K562 (cell line): ENCODE results near the gene CNIH3. TPM values are rescaled to one million over a fixed set of nuclear protein-coding genes. Genes with fewer than 3 reads are reported as not detected.

Source experiments
- ATAC-seq: fragments of 200-7000 bp; cut with Tn5 transposase; 3 replicates; pipeline ENCODE4 v1.9.1; 2020; ENCODE audit warnings: moderate library complexity
- BruUV-seq: library from RNA; stranded (reverse); fragments of 400-500 nt; replicated peaks from 2 replicates; lab custom pipeline; 2021; lab: Mats Ljungman, UMichigan
- CTCF ChIA-PET: fragments of 300-600 bp; formaldehyde crosslinking; extraction: SDS; loops from one replicate; lab custom pipeline; 2021; ENCODE audit warnings: low intra/inter-chr PET ratio; lab: Yijun Ruan, JAX
- POLR2A ChIA-PET: fragments of 300-600, 350-650 bp; sonication (Branson Sonifier 250); formaldehyde crosslinking; extraction: SDS; loops from one replicate; lab custom pipeline; 2021; ENCODE audit warnings: antibody characterized with exemption, inconsistent platforms; lab: Yijun Ruan, JAX
- DNase-seq, 4 experiments: peaks; one replicate each; pipeline versions ENCODE4 v3.0.0 to v3.0.0-alpha.2; 2011 to 2018; ENCODE audit warnings: low spot score in 3 of 4, mixed read lengths in 3 of 4; ENCODE audit errors: extremely low read depth in 1 of 4
- FAIRE-seq: peaks from 2 replicates; lab custom pipeline; 2011; peaks lifted over from hg19 to GRCh38; lab: Jason Lieb, UNC
- H2AFZ ChIP-seq: 2 replicates; pipeline ENCODE4 v1.6.0; 2011; ENCODE audit warnings: low read depth, low read length, control low read depth, inconsistent platforms
- H3K27ac ChIP-seq: fragments of 200-600 bp; 3 replicates; pipeline ENCODE4 v1.8.0; 2011; ENCODE audit warnings: low read depth, mild to moderate bottlenecking, control low read depth, inconsistent platforms, low read length, moderate library complexity, mixed read lengths; ENCODE audit errors: extremely low read depth
- H3K27me3 ChIP-seq, 2 experiments: fragments of 300-600 bp in 1 of 2; 2 replicates in 1 of 2; 3 replicates in 1 of 2; pipeline versions ENCODE4 v1.6.0 to v1.8.0; 2011; ENCODE audit warnings: inconsistent platforms in 2 of 2, low read length in 2 of 2, mild to moderate bottlenecking in 1 of 2, mixed read lengths in 1 of 2, moderate library complexity in 1 of 2; ENCODE audit not compliant: control insufficient read depth in 2 of 2, insufficient read depth in 2 of 2
- H3K36me3 ChIP-seq: fragments of 300-600 bp; 3 replicates; pipeline ENCODE4 v1.8.0; 2011; ENCODE audit warnings: mild to moderate bottlenecking, low read length, inconsistent platforms; ENCODE audit not compliant: control insufficient read depth, insufficient read depth
- H3K4me1 ChIP-seq, 2 experiments: fragments of 200-600 bp in 1 of 2; replicated peaks in 1 of 2; 2 replicates in 1 of 2; 3 replicates in 1 of 2; pipeline versions ENCODE4 v1.5.1 to v1.8.0; 2011; ENCODE audit warnings: inconsistent platforms in 2 of 2, low read length in 2 of 2, mild to moderate bottlenecking in 1 of 2, mixed read lengths in 1 of 2, moderate library complexity in 1 of 2; ENCODE audit not compliant: control insufficient read depth in 2 of 2, insufficient read depth in 2 of 2
- H3K4me2 ChIP-seq: 2 replicates; pipeline ENCODE4 v1.6.1; 2011; ENCODE audit warnings: low read length, control low read depth, inconsistent platforms, mixed read lengths; ENCODE audit not compliant: insufficient read depth
- H3K4me3 ChIP-seq: fragments of 200-600 bp; sonication (generic), shearing (Covaris generic); 2 replicates; pipeline ENCODE4 v1.5.1; 2016; ENCODE audit warnings: control low read depth, inconsistent platforms
- H3K79me2 ChIP-seq: fragments of 200-600 bp; 3 replicates; pipeline ENCODE4 v1.8.0; 2011; ENCODE audit warnings: low read length, inconsistent platforms; ENCODE audit not compliant: control insufficient read depth, insufficient read depth
- H3K9ac ChIP-seq, 2 experiments: 2 replicates each; pipeline versions ENCODE4 v1.6.0 to v1.6.1; 2011; ENCODE audit warnings: low read depth in 2 of 2, low read length in 2 of 2, control low read depth in 1 of 2, inconsistent platforms in 1 of 2, mild to moderate bottlenecking in 1 of 2, mixed read lengths in 1 of 2; ENCODE audit not compliant: insufficient read depth in 1 of 2
- H3K9me1 ChIP-seq: one replicate; pipeline ENCODE4 v1.6.0; 2011; ENCODE audit warnings: inconsistent platforms, mild to moderate bottlenecking, low read length, moderate library complexity; ENCODE audit not compliant: control insufficient read depth, insufficient read depth
- H3K9me3 ChIP-seq: replicated peaks from 2 replicates; pipeline ENCODE4 v1.5.1; 2011; ENCODE audit warnings: low read depth, low read length, inconsistent platforms; ENCODE audit not compliant: control insufficient read depth, insufficient read depth
- H4K20me1 ChIP-seq: replicated peaks from 2 replicates; pipeline ENCODE4 v1.6.1; 2011; ENCODE audit warnings: low read length, inconsistent platforms, mixed read lengths; ENCODE audit not compliant: control insufficient read depth, insufficient read depth
- MTF1 ChIP-seq: fragments of 250-450 bp; sonication (Bioruptor Pico); IDR thresholded peaks from 2 replicates; pipeline ENCODE4 v1.9.0; 2021; ENCODE audit warnings: moderate library complexity, mild to moderate bottlenecking, inconsistent platforms, borderline replicate concordance
- MYBL2 ChIP-seq, 2 experiments: fragments of 450-650 bp in 1 of 2; sonication (generic) in 1 of 2; formaldehyde crosslinking in 1 of 2; IDR thresholded peaks; 2 replicates each; pipeline versions ENCODE4 v1.6.1 to v1.8.1; 2017 to 2022; ENCODE audit warnings: borderline replicate concordance in 1 of 2, inconsistent platforms in 1 of 2, low read depth in 1 of 2, mild to moderate bottlenecking in 1 of 2, missing genetic modification reagents in 1 of 2, moderate library complexity in 1 of 2
- NCOA1 ChIP-seq: fragments of 450-650 bp; IDR thresholded peaks from 2 replicates; pipeline ENCODE4 v1.6.1; 2016; ENCODE audit warnings: low read depth
- NR1H2 ChIP-seq: sonication (generic); formaldehyde crosslinking; IDR thresholded peaks from 2 replicates; pipeline ENCODE4 v1.4.0; 2020; ENCODE audit warnings: mild to moderate bottlenecking, missing genetic modification reagents
- THRAP3 ChIP-seq: fragments of 450-650 bp; IDR thresholded peaks from 2 replicates; pipeline ENCODE4 v1.6.1; 2016; ENCODE audit warnings: mild to moderate bottlenecking, inconsistent platforms, borderline replicate concordance
- ZNF146 ChIP-seq: IDR thresholded peaks from one replicate; pipeline ENCODE4 v1.6.1; 2018; ENCODE audit warnings: missing compliant biosample characterization; ENCODE audit not compliant: unreplicated experiment
- ZNF764 ChIP-seq: fragments of 250-450 bp; sonication (Bioruptor Pico); IDR thresholded peaks from 2 replicates; pipeline ENCODE4 v1.4.0; 2020; ENCODE audit warnings: low read depth, mild to moderate bottlenecking, moderate library complexity
- WGBS: fragments of 100-300 bp; shearing (Covaris generic); methylation state at CpG from one replicate; pipeline ENCODE4 v1.1.6; 2016; ENCODE audit warnings: low coverage, mixed read lengths; ENCODE audit not compliant: insufficient coverage; ENCODE audit errors: missing lambda C conversion rate; 5-methylcytosine and 5-hydroxymethylcytosine counted together
- in situ Hi-C: fragments of 300-500 bp; cut with MboI; formaldehyde crosslinking; loops from 4 replicates; pipeline ENCODE4 v1.15.0; 2018; ENCODE audit warnings: inconsistent platforms, mixed read lengths
- intact Hi-C: fragments of 100-400 bp; cut with micrococcal nuclease; formaldehyde crosslinking; loops from 2 replicates; pipeline ENCODE4 v1.14.2; 2022
- polyA plus RNA-seq, 8 experiments: library from polyadenylated mRNA; depleted of rRNA in 4 of 8; stranded (reverse) in 5 of 8; unstranded in 3 of 8; fragments of >200 nt; fragmentation: Nextera tagmentation in 2 of 8; fragmentation: Illumina TruSeq in 1 of 8; extraction: Ambion mirVana in 2 of 8; extraction: Trizol in 1 of 8; gene quantifications; 2 replicates each; pipeline versions ENCODE4 v1.2.1 to v1.2.3, GENCODE V29; 2011 to 2014; ENCODE audit warnings: inconsistent platforms in 1 of 8, missing spikeins in 1 of 8
- total RNA-seq, 7 experiments: library from RNA; depleted of rRNA in 6 of 7; stranded (reverse); fragments of >200 nt in 6 of 7; fragmentation: Illumina TruSeq in 2 of 7; extraction: Trizol in 2 of 7; gene quantifications; 2 replicates each; pipeline versions ENCODE4 v1.2.1 to v1.2.3, GENCODE V29; 2011 to 2021; ENCODE audit warnings: low replicate concordance in 1 of 7
- TF ChIP-seq, protein P1 (sequence below): fragments of 250-450 bp; sonication (Bioruptor Pico); IDR thresholded peaks from 2 replicates; pipeline ENCODE4 v1.8.0; 2021; ENCODE audit warnings: moderate library complexity, mild to moderate bottlenecking, inconsistent platforms
- TF ChIP-seq, protein P2 (sequence below), 2 experiments: fragments of 200-800 bp in 1 of 2; sonication (Bioruptor generic) in 1 of 2; sonication (generic) in 1 of 2; formaldehyde crosslinking in 1 of 2; IDR thresholded peaks in 1 of 2; conservative IDR thresholded peaks in 1 of 2; 2 replicates each; pipeline versions ENCODE4 v1.5.0 to v1.6.1; 2016 to 2020; ENCODE audit warnings: missing compliant biosample characterization in 1 of 2, missing genetic modification characterization in 1 of 2, missing genetic modification reagents in 1 of 2
- TF ChIP-seq, protein P3 (sequence below): fragments of 450-650 bp; IDR thresholded peaks from 2 replicates; pipeline ENCODE4 v1.6.1; 2014; ENCODE audit warnings: low read depth, mild to moderate bottlenecking, moderate library complexity, borderline replicate concordance

Gene CNIH3
- total and polyA plus RNA-seq, 9 of the 15 experiments (the other 6 are each of a cell fraction or from before 2014, with no cell fraction given) = 0.14 to 1.8 (median 0.79) TPM

DNA sequence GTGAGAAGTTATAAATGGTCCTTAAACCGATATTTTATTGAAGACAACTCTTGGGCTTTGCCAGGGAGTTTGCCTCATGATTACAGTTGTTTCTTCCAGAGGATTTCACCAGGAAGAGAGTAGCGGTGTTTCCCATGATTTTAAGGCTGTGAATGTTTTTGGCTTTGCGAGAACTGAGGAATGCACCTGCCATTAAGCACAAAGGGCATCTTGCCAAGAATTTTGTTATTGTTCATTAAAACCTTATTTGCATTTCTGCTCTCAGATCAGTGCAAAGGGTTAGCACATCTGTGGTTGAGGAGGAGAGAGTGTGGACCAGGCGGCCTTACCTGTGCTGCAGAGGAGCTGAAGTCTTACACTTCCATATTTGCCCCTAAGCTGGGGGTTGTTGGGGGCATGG, 13.8 kb downstream of the CNIH3 start:
- DNase-seq (no peak), ATAC-seq (no peak), FAIRE-seq (no peak)
- no TSS peak for BruUV-seq
- TF ChIP-seq ZNF764 (CRISPR knock-in tag) (no peak), NCOA1 (no peak), MYBL2 (IDR thresholded peaks at IDR 0.05; ENCODE audit: low read depth) (no peak), MYBL2 (CRISPR knock-in tag; IDR thresholded peaks at IDR 0.05; ENCODE audit: borderline replicate concordance) (no peak), NR1H2 (CRISPR knock-in tag) (no peak), THRAP3 (no peak), MTF1 (no peak), ZNF146 (CRISPR knock-in tag) (no peak)
- TF ChIP-seq, protein P1, sequence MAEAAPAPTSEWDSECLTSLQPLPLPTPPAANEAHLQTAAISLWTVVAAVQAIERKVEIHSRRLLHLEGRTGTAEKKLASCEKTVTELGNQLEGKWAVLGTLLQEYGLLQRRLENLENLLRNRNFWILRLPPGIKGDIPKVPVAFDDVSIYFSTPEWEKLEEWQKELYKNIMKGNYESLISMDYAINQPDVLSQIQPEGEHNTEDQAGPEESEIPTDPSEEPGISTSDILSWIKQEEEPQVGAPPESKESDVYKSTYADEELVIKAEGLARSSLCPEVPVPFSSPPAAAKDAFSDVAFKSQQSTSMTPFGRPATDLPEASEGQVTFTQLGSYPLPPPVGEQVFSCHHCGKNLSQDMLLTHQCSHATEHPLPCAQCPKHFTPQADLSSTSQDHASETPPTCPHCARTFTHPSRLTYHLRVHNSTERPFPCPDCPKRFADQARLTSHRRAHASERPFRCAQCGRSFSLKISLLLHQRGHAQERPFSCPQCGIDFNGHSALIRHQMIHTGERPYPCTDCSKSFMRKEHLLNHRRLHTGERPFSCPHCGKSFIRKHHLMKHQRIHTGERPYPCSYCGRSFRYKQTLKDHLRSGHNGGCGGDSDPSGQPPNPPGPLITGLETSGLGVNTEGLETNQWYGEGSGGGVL = no peak
- TF ChIP-seq, protein P2, sequence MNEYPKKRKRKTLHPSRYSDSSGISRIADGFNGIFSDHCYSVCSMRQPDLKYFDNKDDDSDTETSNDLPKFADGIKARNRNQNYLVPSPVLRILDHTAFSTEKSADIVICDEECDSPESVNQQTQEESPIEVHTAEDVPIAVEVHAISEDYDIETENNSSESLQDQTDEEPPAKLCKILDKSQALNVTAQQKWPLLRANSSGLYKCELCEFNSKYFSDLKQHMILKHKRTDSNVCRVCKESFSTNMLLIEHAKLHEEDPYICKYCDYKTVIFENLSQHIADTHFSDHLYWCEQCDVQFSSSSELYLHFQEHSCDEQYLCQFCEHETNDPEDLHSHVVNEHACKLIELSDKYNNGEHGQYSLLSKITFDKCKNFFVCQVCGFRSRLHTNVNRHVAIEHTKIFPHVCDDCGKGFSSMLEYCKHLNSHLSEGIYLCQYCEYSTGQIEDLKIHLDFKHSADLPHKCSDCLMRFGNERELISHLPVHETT (CRISPR knock-in tag; conservative IDR thresholded peaks at IDR 0.05 in 1 of 2, IDR thresholded peaks at IDR 0.05 in 1 of 2) = no peak
- TF ChIP-seq, protein P3, sequence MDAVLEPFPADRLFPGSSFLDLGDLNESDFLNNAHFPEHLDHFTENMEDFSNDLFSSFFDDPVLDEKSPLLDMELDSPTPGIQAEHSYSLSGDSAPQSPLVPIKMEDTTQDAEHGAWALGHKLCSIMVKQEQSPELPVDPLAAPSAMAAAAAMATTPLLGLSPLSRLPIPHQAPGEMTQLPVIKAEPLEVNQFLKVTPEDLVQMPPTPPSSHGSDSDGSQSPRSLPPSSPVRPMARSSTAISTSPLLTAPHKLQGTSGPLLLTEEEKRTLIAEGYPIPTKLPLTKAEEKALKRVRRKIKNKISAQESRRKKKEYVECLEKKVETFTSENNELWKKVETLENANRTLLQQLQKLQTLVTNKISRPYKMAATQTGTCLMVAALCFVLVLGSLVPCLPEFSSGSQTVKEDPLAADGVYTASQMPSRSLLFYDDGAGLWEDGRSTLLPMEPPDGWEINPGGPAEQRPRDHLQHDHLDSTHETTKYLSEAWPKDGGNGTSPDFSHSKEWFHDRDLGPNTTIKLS = no peak
- in situ Hi-C loops (no loop called here), intact Hi-C loops (no loop called here)
- Histone ChIP-seq H3K4me2 (no peak overlapping the region), H3K79me2 (no peaks in the 10 kb centered on the region), H3K27me3 (peaks cover 57 to 76% of the 10 kb centered on the region in 2 experiments; a peak in 4 of 5 replicates), H3K9me3 (no peaks in the 10 kb centered on the region), H3K9me1 (no peaks in the 10 kb centered on the region), H3K27ac (no peak overlapping the region), H3K4me1 (no peaks in the 10 kb centered on the region; a peak in 1 of 5 replicates), H4K20me1 (no peaks in the 10 kb centered on the region), H3K9ac (no peak overlapping the region), H3K4me3 (no peak overlapping the region), H2AFZ (no peak overlapping the region), H3K36me3 (no peaks in the 10 kb centered on the region)
- POLR2A ChIA-PET = no interaction called here
- CTCF ChIA-PET = no interaction called here
- under 1% methylated on average over 4 of the region's 4 CpGs for WGBS
